Mammary epithelial cell (primary cell): ENCODE measurements around the gene PLA2G6.

ENCODE experiments used
- CTCF ChIP-seq, 2 donors: IDR thresholded peaks in 1 of 2; conservative IDR thresholded peaks in 1 of 2; 2 replicates each; pipeline ENCODE4 v1.5.1; 2011 to 2012; ENCODE audit warnings: inconsistent platforms in 2 of 2, low read length in 2 of 2, mild to moderate bottlenecking in 2 of 2, control low read depth in 1 of 2, low read depth in 1 of 2; ENCODE audit not compliant: insufficient read depth in 1 of 2; ENCODE audit errors: extremely low read depth in 1 of 2
- EZH2 ChIP-seq: IDR thresholded peaks from 2 replicates; pipeline ENCODE4 v1.6.1; 2012; ENCODE audit warnings: low read length, inconsistent platforms, borderline replicate concordance

- TF ChIP-seq CTCF (conservative IDR thresholded peaks at IDR 0.05 in 1 of 2, IDR thresholded peaks at IDR 0.05 in 1 of 2; ENCODE audit: extremely low read depth in 1 of 2, insufficient read depth in 1 of 2, low read depth in 1 of 2, low read length in 2 of 2) (no peak), EZH2 (no peak)
Observed at GRCh38 chr22:38171927-38172831, 9.5 kb downstream of the PLA2G6 start.
